Nephron progenitor cell (in vitro differentiated cells): ENCODE results near the gene HOXA9.

Source experiments
- DNase-seq: peaks from one replicate; pipeline ENCODE4 v3.0.0; 2021
- H3K27ac Mint-ChIP-seq: 2 replicates; pipeline ENCODE4 v1.8.0; 2021; ENCODE audit warnings: mild to moderate bottlenecking, moderate library complexity, mixed read lengths
- H3K27me3 Mint-ChIP-seq: 2 replicates; pipeline ENCODE4 v1.8.0; 2021; ENCODE audit warnings: mild to moderate bottlenecking, low read depth, mixed read lengths; ENCODE audit not compliant: poor library complexity
- H3K36me3 Mint-ChIP-seq: 2 replicates; pipeline ENCODE4 v1.8.0; 2021; ENCODE audit warnings: low read depth, mixed read lengths
- H3K4me1 Mint-ChIP-seq: 2 replicates; pipeline ENCODE4 v1.8.0; 2021; ENCODE audit warnings: mixed read lengths
- H3K4me3 Mint-ChIP-seq: 2 replicates; pipeline ENCODE4 v1.8.0; 2021; ENCODE audit warnings: mild to moderate bottlenecking, moderate library complexity, mixed read lengths
- H3K9me3 Mint-ChIP-seq: 2 replicates; pipeline ENCODE4 v1.8.0; 2021; ENCODE audit warnings: mild to moderate bottlenecking, moderate library complexity, mixed read lengths
- TF ChIP-seq, protein P1 (sequence below): fragments of 200-600 bp; sonication (generic); IDR thresholded peaks from 2 replicates; pipeline ENCODE4 v1.5.0; 2021; ENCODE audit warnings: antibody characterized with exemption

HOXA9 gene

DNA sequence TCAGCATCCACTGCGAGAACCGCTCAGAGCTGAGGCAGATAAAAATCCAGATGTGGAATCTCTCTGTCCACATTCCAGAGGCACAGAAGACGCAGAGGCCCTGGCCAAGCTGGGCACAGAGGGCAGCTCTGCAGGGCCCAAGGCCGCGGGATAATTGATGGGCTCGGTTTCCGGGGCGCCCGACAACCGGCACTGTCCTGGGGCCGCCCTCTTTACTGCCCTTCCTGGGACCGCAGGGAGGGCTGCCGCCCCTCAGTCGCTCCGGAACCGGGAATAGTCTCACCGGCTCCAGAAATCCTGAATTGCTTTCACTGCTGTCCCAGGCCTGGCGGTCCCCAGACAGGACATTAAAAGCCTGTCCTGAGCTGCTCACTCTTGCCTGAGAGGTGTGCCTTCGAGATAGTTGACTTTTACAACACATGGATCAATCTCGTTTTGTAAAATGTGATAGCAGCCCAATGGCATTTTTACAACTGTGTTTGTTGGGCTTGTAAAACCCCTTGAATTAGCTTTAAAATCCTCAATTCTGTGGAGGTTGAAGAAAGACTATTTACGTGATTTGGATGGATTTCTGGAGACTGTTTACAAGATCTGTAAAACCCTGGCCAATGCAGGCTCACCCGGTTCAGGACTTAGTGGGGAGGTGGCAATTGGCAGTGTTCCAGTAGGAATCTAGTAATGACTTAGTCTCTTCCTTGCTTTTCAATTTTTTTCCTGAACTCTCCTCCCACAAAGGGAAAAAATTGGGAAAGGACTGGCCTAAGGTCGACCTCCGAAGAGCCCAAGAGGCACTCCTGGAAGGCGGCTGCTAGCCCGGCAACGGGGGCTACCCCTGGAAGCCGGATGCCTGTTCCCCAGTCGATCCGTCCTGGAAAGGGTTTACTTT is 16.3 kb downstream of the HOXA9 start:
- peaks cover 43% of the 10 kb centered on the region for H3K4me1 Mint-ChIP-seq
- peak; percentile 39 for DNase-seq
- peak overlapping the region; percentile 97 for H3K4me3 Mint-ChIP-seq
- H3K27me3 Mint-ChIP-seq: peaks cover 15% of the 10 kb centered on the region
- H3K27ac Mint-ChIP-seq: peak overlapping the region; percentile 100
- peaks cover 4% of the 10 kb centered on the region for H3K9me3 Mint-ChIP-seq
- TF ChIP-seq, protein P1, sequence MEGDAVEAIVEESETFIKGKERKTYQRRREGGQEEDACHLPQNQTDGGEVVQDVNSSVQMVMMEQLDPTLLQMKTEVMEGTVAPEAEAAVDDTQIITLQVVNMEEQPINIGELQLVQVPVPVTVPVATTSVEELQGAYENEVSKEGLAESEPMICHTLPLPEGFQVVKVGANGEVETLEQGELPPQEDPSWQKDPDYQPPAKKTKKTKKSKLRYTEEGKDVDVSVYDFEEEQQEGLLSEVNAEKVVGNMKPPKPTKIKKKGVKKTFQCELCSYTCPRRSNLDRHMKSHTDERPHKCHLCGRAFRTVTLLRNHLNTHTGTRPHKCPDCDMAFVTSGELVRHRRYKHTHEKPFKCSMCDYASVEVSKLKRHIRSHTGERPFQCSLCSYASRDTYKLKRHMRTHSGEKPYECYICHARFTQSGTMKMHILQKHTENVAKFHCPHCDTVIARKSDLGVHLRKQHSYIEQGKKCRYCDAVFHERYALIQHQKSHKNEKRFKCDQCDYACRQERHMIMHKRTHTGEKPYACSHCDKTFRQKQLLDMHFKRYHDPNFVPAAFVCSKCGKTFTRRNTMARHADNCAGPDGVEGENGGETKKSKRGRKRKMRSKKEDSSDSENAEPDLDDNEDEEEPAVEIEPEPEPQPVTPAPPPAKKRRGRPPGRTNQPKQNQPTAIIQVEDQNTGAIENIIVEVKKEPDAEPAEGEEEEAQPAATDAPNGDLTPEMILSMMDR: no peak
- peaks cover 93% of the 10 kb centered on the region for H3K36me3 Mint-ChIP-seq

DNA sequence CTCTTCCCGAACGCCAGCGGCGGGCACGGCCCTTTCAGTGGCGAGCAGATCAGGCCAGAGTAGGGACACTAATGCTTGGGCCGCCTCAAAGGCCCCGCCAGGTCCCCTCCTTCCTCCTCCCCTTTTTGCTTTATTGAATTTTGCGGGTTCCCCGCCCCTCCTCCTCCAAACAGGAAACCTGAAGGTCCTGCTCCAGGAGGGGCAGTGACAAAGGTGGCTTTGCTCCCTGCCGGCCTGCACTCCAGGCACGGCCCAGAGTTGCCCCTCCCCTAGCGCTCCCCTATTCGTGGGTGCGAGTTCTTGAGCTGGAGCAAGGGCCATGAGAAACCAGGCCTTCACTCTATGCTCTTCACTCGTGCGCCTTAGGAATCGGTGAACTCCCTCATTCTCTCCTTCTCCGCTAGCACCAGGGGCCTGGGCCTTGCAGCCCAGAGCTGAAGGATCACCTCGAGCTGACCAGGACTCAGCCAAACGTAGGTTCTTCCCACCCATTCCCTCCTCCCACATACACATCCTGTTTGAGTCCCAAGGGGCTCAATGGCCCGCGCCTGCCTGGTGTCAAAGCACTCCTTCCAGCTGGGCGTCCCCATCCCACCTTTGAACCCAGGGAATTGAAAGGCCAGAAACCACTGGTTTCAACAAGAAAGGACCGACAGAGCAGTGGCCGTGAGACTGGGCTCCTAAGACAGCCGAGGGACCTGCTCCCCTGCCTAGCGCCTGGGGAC is 17.1 kb downstream of the HOXA9 start:
- Mint-ChIP-seq H3K27me3 (peaks cover 18% of the 10 kb centered on the region), H3K9me3 (peaks cover 4% of the 10 kb centered on the region), H3K27ac (peak overlapping the region; percentile 100), H3K4me3 (peak overlapping the region; percentile 97), H3K36me3 (peaks cover 93% of the 10 kb centered on the region), H3K4me1 (peaks cover 37% of the 10 kb centered on the region)
- TF ChIP-seq, protein P1: no peak
- peak; percentile 38 for DNase-seq

DNA sequence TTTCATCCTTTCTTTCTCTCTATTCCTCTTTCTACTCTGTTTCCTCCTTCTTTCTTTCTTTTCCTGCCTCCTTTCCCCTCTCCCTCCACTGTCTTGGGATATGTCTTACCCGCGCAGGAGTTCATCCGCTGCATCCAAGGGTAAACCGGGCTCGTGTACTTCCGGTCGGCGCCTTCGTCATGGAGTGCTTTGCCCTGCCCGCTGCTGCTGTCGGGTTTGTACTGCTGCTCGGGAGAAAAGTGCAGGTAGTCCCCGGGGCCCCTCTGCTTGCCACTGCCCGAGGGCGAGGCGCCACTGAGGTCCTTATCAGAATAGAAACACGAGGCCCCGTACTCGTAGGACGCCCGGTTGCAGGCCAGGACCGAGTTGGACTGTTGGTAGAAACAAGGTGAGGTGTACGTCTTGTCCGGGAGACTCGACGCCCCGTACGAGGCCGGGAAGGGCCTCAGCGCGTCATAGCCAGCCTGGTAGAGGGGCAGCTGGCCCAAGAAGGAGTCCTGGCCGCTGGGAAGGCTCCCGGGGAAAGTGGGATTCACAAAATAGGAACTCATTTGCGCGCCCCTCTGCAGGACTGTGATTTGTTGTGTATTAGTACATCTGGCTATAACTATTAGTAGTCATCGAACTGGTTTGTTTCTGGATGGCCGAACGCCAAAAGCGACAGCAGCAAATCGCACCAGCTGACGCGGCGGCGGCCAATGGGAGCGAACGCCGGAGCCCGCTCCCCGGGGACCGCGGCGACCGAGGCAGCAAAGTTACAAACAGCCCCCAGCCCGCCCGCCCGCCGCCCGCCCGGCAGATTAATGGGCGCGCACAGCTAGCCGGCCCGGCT is 17.9 kb downstream of the HOXA9 start, which contains the start of gene HOXA6:
Gene HOXA6, minus strand, starts transcription at position 576 of the 832 bp plus-strand sequence. Its CDS starts 25 bp downstream, at position 551.
- H3K27ac Mint-ChIP-seq: peak within 1 kb of the TSS; percentile 100

DNA sequence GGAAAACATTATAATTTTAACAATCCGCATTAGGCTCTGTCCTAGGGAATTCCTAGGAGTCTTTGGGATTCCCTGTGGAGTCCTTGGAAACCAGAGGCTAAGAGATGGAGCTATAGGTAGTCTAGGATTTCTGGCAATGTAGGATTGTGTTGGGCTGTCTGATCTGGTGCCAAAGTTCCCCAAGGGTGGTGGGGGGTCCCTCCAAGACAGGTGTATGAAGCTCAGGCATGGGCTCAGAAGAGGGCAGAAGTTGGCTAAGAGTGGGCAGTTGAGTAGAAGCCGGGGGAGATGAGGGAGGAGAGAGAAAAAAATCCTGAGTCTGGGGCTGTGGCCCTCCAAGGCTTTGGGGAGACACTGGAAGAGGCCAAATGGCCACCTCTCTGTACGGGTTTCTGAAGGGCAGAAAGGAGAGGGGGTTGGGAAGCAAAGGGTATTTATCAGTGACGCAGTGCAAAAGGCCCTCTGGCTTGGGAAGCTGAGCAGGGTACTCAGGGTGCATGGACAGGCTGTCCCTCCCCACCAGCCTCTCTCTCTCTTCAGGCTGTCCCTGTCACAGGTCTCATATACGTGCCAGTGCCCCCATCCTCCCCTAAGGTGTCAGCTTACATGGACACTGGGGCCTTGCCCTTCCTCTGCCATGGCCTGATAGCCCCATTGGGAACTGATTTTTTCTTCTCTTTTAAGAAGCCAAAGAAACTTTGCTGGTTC is 18.7 kb downstream of the HOXA9 start:
- Mint-ChIP-seq H3K36me3 (peaks cover 95% of the 10 kb centered on the region), H3K27ac (peak overlapping the region; percentile 99), H3K4me1 (peaks cover 44% of the 10 kb centered on the region), H3K27me3 (peaks cover 17% of the 10 kb centered on the region), H3K4me3 (peak overlapping the region; percentile 97), H3K9me3 (peaks cover 3% of the 10 kb centered on the region)
- DNase-seq: peak; percentile 50
- TF ChIP-seq, protein P1: no peak

More for the DNA sequence above, 17.9 kb downstream of the HOXA9 start, which contains the start of gene HOXA6:
- Mint-ChIP-seq H3K4me3 (peak within 1 kb of the TSS; percentile 97), H3K4me1 (peaks cover 38% of the 10 kb centered on the region), H3K36me3 (peaks cover 95% of the 10 kb centered on the region), H3K27me3 (peaks cover 22% of the 10 kb centered on the region), H3K9me3 (peaks cover 4% of the 10 kb centered on the region)
- TF ChIP-seq, protein P1: no peak
- DNase-seq: peak; percentile 69

DNA sequence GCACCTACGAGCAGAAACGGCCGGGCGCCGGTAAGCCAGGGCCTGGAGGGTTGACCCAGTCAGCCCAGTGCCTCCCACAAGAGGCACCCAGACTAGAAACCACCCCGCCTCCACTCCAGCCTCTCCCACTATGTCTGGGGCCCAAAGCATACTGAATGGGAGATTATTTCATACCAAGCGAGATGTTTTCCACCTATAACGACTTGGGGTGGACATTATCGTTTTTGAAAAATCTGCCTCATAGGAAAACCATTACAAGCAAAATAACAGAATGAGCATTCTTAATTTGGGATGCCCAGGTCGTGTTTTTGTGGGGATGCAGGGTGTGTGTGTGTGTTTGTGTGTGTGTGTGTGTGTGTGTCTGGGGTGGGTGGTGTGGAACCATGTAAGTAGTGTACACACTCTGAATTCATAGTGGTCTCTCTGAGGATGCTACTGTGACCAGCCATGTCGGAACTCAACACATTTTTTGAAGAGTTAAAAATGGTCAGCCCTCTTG is 19.4 kb downstream of the HOXA9 start:
- peaks cover 17% of the 10 kb centered on the region for H3K27me3 Mint-ChIP-seq
- peak overlapping the region; percentile 97 for H3K4me3 Mint-ChIP-seq

More for the DNA sequence above, 19.4 kb downstream of the HOXA9 start:
- H3K36me3 Mint-ChIP-seq: peaks cover 95% of the 10 kb centered on the region
- no peak for DNase-seq
- TF ChIP-seq, protein P1: no peak
- H3K4me1 Mint-ChIP-seq: peaks cover 51% of the 10 kb centered on the region
- H3K27ac Mint-ChIP-seq: peak overlapping the region; percentile 99
- no peaks in the 10 kb centered on the region for H3K9me3 Mint-ChIP-seq
